GM10266 (cell line): ENCODE data around the gene VWA8.
"Not testable (repeated sequence)": the region's sequence is repeated elsewhere in the genome, so short reads cannot be mapped to it uniquely, and the experiment has no call there.

Source experiments
- DNase-seq: peaks from one replicate; pipeline ENCODE4 v3.0.0; 2012; ENCODE audit errors: extremely low spot score
- TF ChIP-seq, protein P1 (sequence below): IDR thresholded peaks from 2 replicates; pipeline ENCODE4 v1.5.1; 2012; ENCODE audit warnings: mild to moderate bottlenecking, low read depth; ENCODE audit not compliant: control insufficient read depth, insufficient read depth; ENCODE audit errors: missing control alignments

The VWA8 gene

DNA sequence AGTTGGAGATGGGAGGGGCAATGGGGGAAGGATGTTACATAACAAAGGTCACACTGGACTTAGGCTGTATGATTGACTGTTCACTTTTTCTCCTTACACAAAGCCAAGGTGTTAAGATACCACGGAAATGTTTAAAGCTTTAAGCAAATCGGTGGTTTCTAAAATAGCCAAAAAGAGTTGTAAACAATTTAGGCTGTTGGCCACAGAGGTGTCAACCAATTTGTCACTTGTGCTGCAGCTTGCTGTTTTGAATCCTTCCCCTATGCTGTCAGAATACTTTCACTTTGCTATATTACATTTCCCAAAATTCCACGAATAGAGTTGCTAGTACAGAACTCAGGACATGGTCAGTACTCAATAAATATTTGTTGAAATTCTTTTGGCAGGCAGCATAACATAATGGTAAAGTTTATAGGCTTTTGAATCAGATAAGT, 149.3 kb downstream of the VWA8 start:
- TF ChIP-seq, protein P1, sequence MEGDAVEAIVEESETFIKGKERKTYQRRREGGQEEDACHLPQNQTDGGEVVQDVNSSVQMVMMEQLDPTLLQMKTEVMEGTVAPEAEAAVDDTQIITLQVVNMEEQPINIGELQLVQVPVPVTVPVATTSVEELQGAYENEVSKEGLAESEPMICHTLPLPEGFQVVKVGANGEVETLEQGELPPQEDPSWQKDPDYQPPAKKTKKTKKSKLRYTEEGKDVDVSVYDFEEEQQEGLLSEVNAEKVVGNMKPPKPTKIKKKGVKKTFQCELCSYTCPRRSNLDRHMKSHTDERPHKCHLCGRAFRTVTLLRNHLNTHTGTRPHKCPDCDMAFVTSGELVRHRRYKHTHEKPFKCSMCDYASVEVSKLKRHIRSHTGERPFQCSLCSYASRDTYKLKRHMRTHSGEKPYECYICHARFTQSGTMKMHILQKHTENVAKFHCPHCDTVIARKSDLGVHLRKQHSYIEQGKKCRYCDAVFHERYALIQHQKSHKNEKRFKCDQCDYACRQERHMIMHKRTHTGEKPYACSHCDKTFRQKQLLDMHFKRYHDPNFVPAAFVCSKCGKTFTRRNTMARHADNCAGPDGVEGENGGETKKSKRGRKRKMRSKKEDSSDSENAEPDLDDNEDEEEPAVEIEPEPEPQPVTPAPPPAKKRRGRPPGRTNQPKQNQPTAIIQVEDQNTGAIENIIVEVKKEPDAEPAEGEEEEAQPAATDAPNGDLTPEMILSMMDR = no peak
- DNase-seq = peak; percentile 5

DNA sequence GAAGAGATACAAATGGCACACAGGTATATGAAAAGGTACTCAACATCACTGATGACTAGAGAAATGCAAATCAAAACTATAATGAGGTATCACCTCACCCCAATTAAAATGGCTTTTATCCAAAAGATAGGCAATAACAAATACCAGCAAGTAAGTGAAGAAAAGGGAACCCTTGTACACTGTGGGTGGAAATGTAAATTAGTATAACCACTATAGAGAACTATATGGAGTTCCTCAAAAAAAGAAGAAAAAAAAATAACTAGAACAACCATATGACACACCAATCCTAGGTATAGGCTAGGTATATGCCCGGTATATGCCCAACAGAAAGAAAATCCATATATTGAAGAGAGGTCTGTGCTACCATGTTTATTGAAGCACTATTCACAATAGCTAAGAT, 150.9 kb downstream of the VWA8 start:
- DNase-seq = no peak
- TF ChIP-seq, protein P1 = no peak

DNA sequence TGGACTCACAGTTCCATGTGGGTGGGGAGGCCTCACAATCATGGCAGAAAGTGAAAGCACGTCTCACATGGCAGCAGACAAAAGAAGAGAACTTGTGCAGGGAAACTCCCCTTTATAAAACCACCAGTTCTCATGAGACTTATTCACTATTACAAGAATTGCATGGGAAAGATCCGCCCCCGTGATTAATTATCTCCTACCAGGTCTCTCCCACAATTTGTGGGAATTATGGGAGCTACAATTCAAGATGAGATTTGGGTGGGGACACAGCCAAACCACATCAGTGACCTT, 157.5 kb downstream of the VWA8 start:
- DNase-seq = not testable (repeated sequence)

DNA sequence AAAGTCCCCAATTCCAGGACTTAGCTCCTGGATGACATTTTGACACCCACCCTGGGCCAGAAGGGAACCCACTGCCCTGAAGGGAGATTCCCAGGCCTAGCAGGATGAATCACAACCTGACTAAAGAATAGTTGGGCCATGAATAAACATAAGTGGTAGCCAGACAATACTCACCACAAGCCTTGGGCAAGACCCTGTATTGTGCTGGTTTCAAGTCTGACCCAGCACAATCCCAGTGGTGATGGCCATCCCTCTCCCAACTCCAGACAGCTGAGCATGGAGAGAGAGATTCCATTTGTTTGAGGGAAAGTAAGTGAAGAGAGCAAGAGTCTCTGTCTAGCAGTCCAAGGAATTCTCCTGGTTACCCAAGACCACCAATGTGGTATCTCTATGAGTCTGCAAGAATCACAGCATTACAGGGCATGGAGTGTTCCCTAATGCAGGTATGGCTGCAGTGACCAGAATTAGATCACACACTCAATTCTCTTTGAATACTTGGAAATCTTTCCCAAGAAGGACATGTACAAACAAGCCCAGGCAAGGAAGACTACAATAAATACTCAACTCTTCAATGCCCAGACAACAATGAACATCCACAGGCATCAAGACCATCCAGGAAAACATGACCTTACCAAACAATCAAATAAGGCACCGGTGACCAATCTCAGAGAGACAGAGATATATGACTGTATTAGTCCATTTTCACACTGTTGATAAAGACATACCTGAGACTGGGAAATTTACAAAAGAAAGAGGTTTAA, 158.0 kb downstream of the VWA8 start:
- TF ChIP-seq, protein P1 = no peak
- DNase-seq = no peak

DNA sequence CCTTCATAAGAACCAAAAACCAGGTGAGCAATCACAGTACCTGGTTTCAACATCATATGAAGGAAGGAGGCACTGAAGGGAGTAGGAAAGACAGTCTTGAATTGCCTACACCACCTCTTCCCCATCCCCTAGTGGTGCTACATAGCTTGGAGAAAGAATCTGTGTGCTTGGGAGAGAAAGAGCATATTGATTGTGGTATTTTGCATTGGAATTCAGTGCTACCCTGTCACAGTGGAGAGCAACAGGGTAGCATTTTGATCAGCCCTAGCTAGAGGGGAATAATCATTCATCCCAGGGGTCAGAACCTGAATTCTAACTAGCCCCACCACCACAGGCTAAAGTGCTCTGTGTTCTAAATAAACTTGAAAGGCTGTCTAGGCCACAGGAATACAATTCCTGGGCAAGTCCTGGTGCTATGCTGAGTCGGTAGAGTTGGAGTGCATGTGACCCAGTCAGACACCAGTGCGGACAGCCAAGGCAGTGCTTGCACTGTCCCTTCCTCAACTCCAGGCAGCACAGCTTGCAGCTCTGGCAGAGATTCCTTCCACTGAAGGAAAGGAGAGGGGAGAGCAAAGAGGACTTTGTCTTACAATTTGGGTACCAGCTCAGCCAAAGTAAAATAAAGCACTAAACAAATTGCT, 158.7 kb downstream of the VWA8 start:
- TF ChIP-seq, protein P1 = no peak
- no peak for DNase-seq

DNA sequence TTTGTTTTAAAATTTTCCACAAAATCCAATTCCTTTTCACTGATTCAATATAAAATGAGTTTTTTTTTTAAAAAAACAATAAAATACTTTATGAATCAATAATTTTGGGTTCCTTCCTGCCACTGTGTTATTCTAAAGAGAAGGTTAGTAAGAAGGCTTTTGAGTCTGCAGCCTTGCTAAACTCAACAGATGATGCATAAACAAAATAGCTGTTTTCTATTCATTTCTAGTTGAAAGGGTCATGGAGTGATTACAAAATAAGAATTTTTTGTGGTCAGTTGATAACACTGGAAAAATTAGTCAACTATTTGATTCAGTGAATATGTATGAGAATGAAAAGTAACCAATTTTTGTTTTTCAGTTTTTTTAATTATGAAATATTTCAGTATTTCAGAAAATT, 169.9 kb downstream of the VWA8 start:
- TF ChIP-seq, protein P1 = no peak
- DNase-seq = no peak

DNA sequence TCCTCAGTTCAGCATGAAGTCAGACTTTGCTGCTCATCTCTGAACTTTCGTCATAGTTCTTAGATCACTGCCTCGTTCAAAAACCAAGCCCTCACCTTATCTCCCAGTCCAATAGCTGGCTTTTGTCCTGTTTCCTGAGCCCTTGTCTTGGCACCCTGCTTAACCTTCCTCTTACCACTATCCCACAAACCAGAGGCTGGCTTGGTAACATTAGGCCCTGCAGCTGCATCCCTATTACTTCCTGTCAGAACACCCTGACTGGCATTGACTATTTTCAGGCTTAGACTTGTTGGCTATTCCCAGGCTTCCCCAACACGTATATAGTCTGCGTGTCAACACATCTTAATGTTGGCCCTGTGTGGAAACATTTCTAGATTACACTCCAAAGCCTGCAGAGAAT, 172.4 kb downstream of the VWA8 start:
- DNase-seq = no peak
- TF ChIP-seq, protein P1 = no peak
